Activated CD4-positive, alpha-beta T cell treated with anti-CD3 and anti-CD28 coated beads, Interleukin-2, Interleukin-4, amounts not matched to agents 100 ng/mL and 50 ng/mL, durations not matched to agents 16 hours and 8 hours (primary cell): Measurements from ENCODE around the gene N4BP2.
"Not testable (repeated sequence)": the region's sequence is repeated elsewhere in the genome, so short reads cannot be mapped to it uniquely, and the experiment has no call there.

Experiments
- DNase-seq: peaks from one replicate; pipeline ENCODE4 v3.0.0-alpha.2; 2020; ENCODE audit warnings: low spot score

The N4BP2 gene

GRCh38 chr4:40056716-40057585 lies at the start of gene N4BP2:
Gene N4BP2, plus strand, starts transcription at chr4:40056850. Its CDS starts 40,491 bp downstream, at chr4:40097341.
- peak; percentile 68 for DNase-seq

- DNase-seq, result no peak
These were observed 40.6 kb upstream of the N4BP2 start for GRCh38 chr4:40016007-40016406.

- DNase-seq, result no peak
These were observed 36.4 kb upstream of the N4BP2 start for GRCh38 chr4:40020221-40020620.

- not testable (repeated sequence) for DNase-seq
These were observed 35.5 kb upstream of the N4BP2 start for GRCh38 chr4:40021116-40021515.

- not testable (repeated sequence) for DNase-seq
These were observed 32.6 kb upstream of the N4BP2 start for GRCh38 chr4:40024049-40024448.

- DNase-seq, result no peak
These were observed 23.9 kb upstream of the N4BP2 start for GRCh38 chr4:40032785-40033184.

- DNase-seq, result no peak
These were observed 23.0 kb upstream of the N4BP2 start for GRCh38 chr4:40033613-40034012.

GRCh38 chr4:40038977-40039376 lies 17.7 kb upstream of the N4BP2 start:
- DNase-seq, result no peak

- no peak for DNase-seq
These were observed 15.7 kb upstream of the N4BP2 start for GRCh38 chr4:40040908-40041307.

GRCh38 chr4:40043786-40044185 lies 12.9 kb upstream of the N4BP2 start:
- DNase-seq, result no peak

GRCh38 chr4:40046311-40046980 lies 10.2 kb upstream of the N4BP2 start:
- peak; percentile 30 for DNase-seq

- DNase-seq, result no peak
These were observed 3.5 kb upstream of the N4BP2 start for GRCh38 chr4:40053161-40053560.

GRCh38 chr4:40055511-40055862 lies 1.2 kb upstream of the N4BP2 start:
- DNase-seq, result peak; percentile 89

GRCh38 chr4:40055863-40056715 lies 561 bp upstream of the N4BP2 start:
- DNase-seq, result peak; percentile 48

- peak; percentile 92 for DNase-seq
These were observed 989 bp downstream of the N4BP2 start for GRCh38 chr4:40057586-40058091.

- DNase-seq, result no peak
These were observed 1.5 kb downstream of the N4BP2 start for GRCh38 chr4:40058121-40058520.

GRCh38 chr4:40058854-40059253 lies 2.2 kb downstream of the N4BP2 start:
- DNase-seq, result no peak

- no peak for DNase-seq
These were observed 2.7 kb downstream of the N4BP2 start for GRCh38 chr4:40059362-40059761.

- no peak for DNase-seq
These were observed 8.4 kb downstream of the N4BP2 start for GRCh38 chr4:40065010-40065409.

GRCh38 chr4:40066651-40067050 lies 10.0 kb downstream of the N4BP2 start:
- no peak for DNase-seq

GRCh38 chr4:40070387-40070786 lies 13.7 kb downstream of the N4BP2 start:
- no peak for DNase-seq

- DNase-seq, result no peak
These were observed 29.8 kb downstream of the N4BP2 start for GRCh38 chr4:40086421-40086820.
